CD4-positive, CD25-positive, alpha-beta regulatory T cell (primary cell): Measurements from ENCODE around the gene TMEM240. TPM values are rescaled to one million over a fixed set of nuclear protein-coding genes. Genes with fewer than 3 reads are reported as not detected.
A peak's percentile ranks its signal among the peaks of the same experiment; 100 is the strongest.

Source experiments
- ATAC-seq, 2 donors: fragments of 150-1000 bp; cut with Tn5 transposase; one replicate each; pipeline ENCODE4 v1.10.0; 2021; ENCODE audit warnings: low read depth in 2 of 2, moderate number of reproducible peaks in 2 of 2, moderate library complexity in 1 of 2
- DNase-seq, 3 donors: peaks; one replicate each; pipeline versions ENCODE4 v3.0.0 to v3.0.0-alpha.2; 2012 to 2022; ENCODE audit warnings: mixed read lengths in 1 of 3
- H3K27ac ChIP-seq: one replicate; pipeline ENCODE4 v1.7.0; 2013; ENCODE audit warnings: mild to moderate bottlenecking, low read length; ENCODE audit not compliant: insufficient read depth, poor library complexity, severe bottlenecking
- H3K27me3 ChIP-seq: one replicate; pipeline ENCODE4 v1.7.0; 2013; ENCODE audit warnings: low read length; ENCODE audit not compliant: control insufficient read depth, insufficient read depth
- H3K36me3 ChIP-seq: one replicate; pipeline ENCODE4 v1.7.0; 2013; ENCODE audit warnings: mild to moderate bottlenecking, low read length, moderate library complexity; ENCODE audit not compliant: control insufficient read depth, insufficient read depth
- H3K4me1 ChIP-seq: 2 replicates; pipeline ENCODE4 v1.7.0; 2013; ENCODE audit warnings: mild to moderate bottlenecking, low read length; ENCODE audit not compliant: insufficient read depth, control insufficient read depth, poor library complexity, severe bottlenecking
- H3K4me3 ChIP-seq: one replicate; pipeline ENCODE4 v1.7.0; 2013; ENCODE audit warnings: low read depth, mild to moderate bottlenecking, low read length, moderate library complexity
- H3K9me3 ChIP-seq, 2 experiments: 1 replicate in 1 of 2; 2 replicates in 1 of 2; pipeline ENCODE4 v1.7.0; 2013; ENCODE audit warnings: low read length in 2 of 2, mild to moderate bottlenecking in 1 of 2, moderate library complexity in 1 of 2; ENCODE audit not compliant: control insufficient read depth in 2 of 2
- H3K27ac Mint-ChIP-seq, 3 donors: one replicate each; pipeline ENCODE4 v1.8.0; 2020 to 2022; ENCODE audit warnings: mild to moderate bottlenecking in 3 of 3, mixed read lengths in 3 of 3, moderate library complexity in 2 of 3
- H3K27me3 Mint-ChIP-seq: one replicate; pipeline ENCODE4 v1.8.0; 2022; ENCODE audit warnings: mild to moderate bottlenecking, mixed read lengths
- H3K36me3 Mint-ChIP-seq: one replicate; pipeline ENCODE4 v1.8.0; 2020; ENCODE audit warnings: mixed read lengths
- H3K4me1 Mint-ChIP-seq, 4 donors: one replicate each; pipeline ENCODE4 v1.8.0; 2020 to 2022; ENCODE audit warnings: mixed read lengths in 4 of 4, mild to moderate bottlenecking in 1 of 4
- H3K4me3 Mint-ChIP-seq, 4 donors: one replicate each; pipeline ENCODE4 v1.8.0; 2020 to 2022; ENCODE audit warnings: mild to moderate bottlenecking in 4 of 4, mixed read lengths in 4 of 4, moderate library complexity in 3 of 4
- H3K9me3 Mint-ChIP-seq, 7 donors: one replicate each; pipeline ENCODE4 v1.8.0; 2020 to 2022; ENCODE audit warnings: mixed read lengths in 7 of 7, mild to moderate bottlenecking in 3 of 7, moderate library complexity in 2 of 7
- polyA plus RNA-seq, 4 donors: library from polyadenylated mRNA; unstranded; fragments of 300-500 nt; fragmentation: Illumina TruSeq; gene quantifications; one replicate each; pipeline ENCODE4 v1.2.3, GENCODE V29; 2021
- total RNA-seq: library from RNA; stranded (reverse); gene quantifications from one replicate; pipeline ENCODE4 v1.2.3, GENCODE V29; 2022

The TMEM240 gene
- total and polyA plus RNA-seq, 5 donors from 2014 or later = not detected

DNA sequence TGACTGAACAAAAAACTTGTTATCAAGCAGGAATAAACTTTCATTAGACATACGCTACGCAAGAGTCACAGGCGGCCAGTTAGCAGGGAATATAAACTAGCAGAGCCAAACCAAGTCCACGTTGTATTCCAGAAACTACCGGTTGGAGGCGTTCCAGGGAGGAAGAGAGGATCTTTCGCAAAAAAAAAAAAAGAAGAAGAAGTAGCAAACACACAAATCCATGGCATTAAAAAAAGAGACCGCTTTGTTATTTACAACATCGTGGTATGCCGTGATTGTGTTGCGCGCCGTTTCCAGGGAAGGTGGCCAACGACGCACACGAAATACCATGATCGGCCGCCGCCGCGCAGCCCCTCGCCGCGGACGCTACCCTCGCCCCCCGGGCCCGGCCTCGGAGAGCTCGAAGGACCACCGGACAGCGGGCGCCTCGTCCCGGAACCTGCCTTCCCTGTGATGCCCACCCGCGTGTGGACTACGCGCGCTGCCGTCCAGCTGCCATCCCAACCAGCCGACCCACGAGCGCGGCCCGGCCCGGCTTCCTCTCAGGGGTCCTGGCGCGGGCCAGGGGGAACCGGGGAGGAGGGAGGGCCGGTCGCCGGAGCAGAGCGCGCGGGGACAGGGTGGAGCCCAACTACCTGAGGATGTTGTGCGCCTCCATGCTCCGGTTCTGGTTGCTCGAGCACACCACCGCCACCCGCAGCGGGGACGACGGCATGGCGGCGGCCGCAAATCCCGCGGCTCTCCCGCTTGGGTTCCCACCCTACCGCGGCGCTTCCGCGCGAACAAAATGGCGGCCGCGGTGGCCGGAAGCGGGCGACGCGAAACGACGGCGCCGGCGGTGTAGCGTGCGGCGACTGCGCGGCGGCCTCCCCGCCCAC, 33.7 kb upstream of the TMEM240 start:
- H3K4me1 ChIP-seq = peaks cover 37% of the 10 kb centered on the region
- peak in 2 of 3 donors; percentile 72 to 85 for DNase-seq
- peak; percentile 75 to 80 for ATAC-seq
- H3K9me3 ChIP-seq = no peaks in the 10 kb centered on the region
- H3K4me3 Mint-ChIP-seq = peak overlapping the region; percentile 94 to 98 (median 96)
- peak overlapping the region; percentile 96 for H3K4me3 ChIP-seq
- H3K9me3 Mint-ChIP-seq = peaks cover 0 to 3% (median 0%) of the 10 kb centered on the region in 7 donors
- peaks cover 11 to 46% (median 26%) of the 10 kb centered on the region in 4 donors for H3K4me1 Mint-ChIP-seq
- H3K27ac ChIP-seq = peak overlapping the region; percentile 96
- H3K27ac Mint-ChIP-seq = peak overlapping the region; percentile 98 to 99 (median 99)
- peaks cover 7% of the 10 kb centered on the region for H3K36me3 ChIP-seq
- peaks cover 13% of the 10 kb centered on the region for H3K27me3 Mint-ChIP-seq
- peaks cover 10% of the 10 kb centered on the region for H3K36me3 Mint-ChIP-seq
- no peaks in the 10 kb centered on the region for H3K27me3 ChIP-seq

DNA sequence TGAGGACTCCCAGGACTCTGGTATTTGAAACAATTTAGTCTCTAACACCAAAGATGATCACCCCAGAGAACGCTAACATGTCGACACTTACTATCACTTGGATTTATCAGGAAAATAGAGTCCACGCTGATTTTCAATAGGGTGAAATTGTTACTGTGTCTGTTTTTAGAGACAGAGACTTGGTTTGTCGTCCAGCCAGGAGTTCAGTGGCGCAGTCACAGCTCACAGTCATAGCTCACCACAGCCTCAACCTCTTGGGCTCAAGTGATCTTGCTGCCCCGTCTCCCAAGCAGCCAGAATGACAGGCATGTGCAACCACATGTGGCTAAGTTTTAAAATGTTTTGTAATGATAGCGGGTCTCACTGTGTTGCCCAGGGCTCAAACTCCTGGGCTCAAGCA, 28.9 kb upstream of the TMEM240 start:
- Histone ChIP-seq H3K9me3 (no peaks in the 10 kb centered on the region), H3K36me3 (peaks cover 25% of the 10 kb centered on the region), H3K4me3 (no peak overlapping the region), H3K4me1 (peaks cover 41% of the 10 kb centered on the region), H3K27me3 (no peaks in the 10 kb centered on the region), H3K27ac (no peak overlapping the region)
- Mint-ChIP-seq H3K4me3 (peak overlapping the region; percentile 15 to 82 (median 51)), H3K4me1 (peaks cover 19 to 66% (median 32%) of the 10 kb centered on the region in 4 donors), H3K27ac (peak overlapping the region in 2 of 3 donors; percentile 26 to 44), H3K9me3 (peaks cover 0 to 3% (median 0%) of the 10 kb centered on the region in 7 donors), H3K36me3 (peaks cover 21% of the 10 kb centered on the region), H3K27me3 (no peaks in the 10 kb centered on the region)
- no peak for ATAC-seq
- no peak for DNase-seq

DNA sequence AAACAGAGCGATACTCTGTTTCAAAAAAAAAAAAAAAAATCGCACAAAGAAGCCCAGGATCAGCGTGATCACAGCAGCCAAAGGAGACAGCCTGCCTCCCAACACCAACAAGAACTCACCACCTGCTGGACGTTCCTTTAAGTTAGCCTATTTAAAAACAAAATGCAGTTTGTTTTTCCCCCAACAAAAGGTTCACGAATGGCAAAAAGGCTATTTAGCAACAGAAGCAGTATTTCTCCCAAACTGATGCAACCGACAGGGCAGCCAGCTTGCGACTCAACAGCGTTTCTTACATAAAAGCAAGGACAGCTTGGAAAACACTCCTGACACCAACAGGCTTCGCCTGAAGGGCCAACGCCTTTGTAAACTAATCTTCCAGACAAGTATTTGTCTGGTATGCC, 27.5 kb upstream of the TMEM240 start:
- no peak overlapping the region for H3K4me3 Mint-ChIP-seq
- H3K27ac Mint-ChIP-seq = no peak overlapping the region
- H3K36me3 Mint-ChIP-seq = peaks cover 29% of the 10 kb centered on the region

DNA sequence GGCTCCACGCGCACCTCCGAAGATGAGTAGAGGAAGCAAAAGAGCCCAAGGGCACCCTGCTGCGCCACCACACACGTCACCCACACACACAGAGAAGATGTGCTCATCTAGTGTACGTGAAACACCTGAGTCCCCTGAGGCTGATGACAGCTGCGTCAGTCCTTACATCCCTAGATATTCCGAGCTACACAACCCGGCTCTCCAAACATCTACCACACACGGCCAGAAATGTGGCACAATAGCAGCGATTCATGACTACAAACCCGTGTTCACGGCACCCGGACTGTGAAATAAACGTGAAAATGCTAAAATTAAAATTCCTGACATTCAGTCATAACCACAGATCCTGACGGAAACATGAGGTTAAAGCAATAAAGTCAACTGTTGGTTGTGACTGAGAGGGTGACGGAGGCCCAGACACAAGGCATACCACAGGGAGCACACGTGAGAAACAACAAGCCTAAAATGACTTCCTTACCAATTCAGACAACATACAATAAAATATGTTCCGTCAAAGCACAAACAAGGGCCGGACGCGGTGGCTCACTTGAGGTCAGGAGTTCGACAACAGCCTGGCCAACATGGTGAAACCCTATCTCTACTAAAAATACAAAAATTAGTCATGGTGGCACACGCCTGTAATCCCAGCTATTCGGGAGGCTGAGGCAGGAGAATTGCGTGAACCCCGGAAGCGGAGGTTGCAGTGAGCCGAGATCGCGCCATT, 26.9 kb upstream of the TMEM240 start:
- ATAC-seq (no peak), DNase-seq (no peak)
- Histone ChIP-seq H3K4me1 (peaks cover 24% of the 10 kb centered on the region), H3K27me3 (no peaks in the 10 kb centered on the region), H3K4me3 (no peak overlapping the region), H3K36me3 (peaks cover 45% of the 10 kb centered on the region), H3K27ac (no peak overlapping the region), H3K9me3 (no peaks in the 10 kb centered on the region)
- Mint-ChIP-seq H3K9me3 (no peaks in the 10 kb centered on the region), H3K27ac (peak overlapping the region in 1 of 3 donors; percentile 42), H3K4me3 (peak overlapping the region; percentile 28 to 73 (median 50)), H3K36me3 (peaks cover 29% of the 10 kb centered on the region), H3K27me3 (no peaks in the 10 kb centered on the region), H3K4me1 (peaks cover 14 to 60% (median 32%) of the 10 kb centered on the region in 4 donors)

More for the DNA sequence above, 27.5 kb upstream of the TMEM240 start:
- Histone ChIP-seq H3K27me3 (no peaks in the 10 kb centered on the region), H3K4me1 (peaks cover 30% of the 10 kb centered on the region), H3K9me3 (no peaks in the 10 kb centered on the region), H3K27ac (no peak overlapping the region), H3K4me3 (no peak overlapping the region), H3K36me3 (peaks cover 39% of the 10 kb centered on the region)
- no peaks in the 10 kb centered on the region for H3K27me3 Mint-ChIP-seq
- H3K4me1 Mint-ChIP-seq = peaks cover 14 to 63% (median 32%) of the 10 kb centered on the region in 4 donors
- H3K9me3 Mint-ChIP-seq = no peaks in the 10 kb centered on the region
- ATAC-seq (no peak), DNase-seq (no peak)

DNA sequence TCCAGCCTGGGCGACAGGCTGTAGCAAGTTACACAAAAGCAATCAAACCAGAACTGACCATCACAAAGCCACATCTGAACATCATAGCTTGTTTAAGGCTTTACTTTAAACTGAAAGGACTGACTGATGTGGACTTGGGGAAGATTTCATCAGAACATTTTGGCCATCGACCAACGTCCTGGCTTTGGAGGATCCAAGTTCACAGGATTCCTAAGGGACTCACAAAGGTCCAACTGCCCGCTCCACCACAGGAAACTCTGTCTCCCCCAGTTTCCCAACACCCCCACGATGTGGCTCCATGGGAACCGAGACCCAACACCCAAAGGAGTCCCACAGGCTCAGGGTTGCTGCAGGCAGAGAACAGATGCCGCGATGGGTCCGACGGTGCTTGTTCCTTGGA, 24.9 kb upstream of the TMEM240 start:
- Mint-ChIP-seq H3K36me3 (peaks cover 33% of the 10 kb centered on the region), H3K27ac (no peak overlapping the region), H3K4me1 (peaks cover 9 to 50% (median 30%) of the 10 kb centered on the region in 4 donors), H3K4me3 (no peak overlapping the region), H3K9me3 (no peaks in the 10 kb centered on the region), H3K27me3 (no peaks in the 10 kb centered on the region)
- DNase-seq (no peak), ATAC-seq (no peak)
- Histone ChIP-seq H3K9me3 (no peaks in the 10 kb centered on the region), H3K4me3 (no peak overlapping the region), H3K4me1 (peaks cover 17% of the 10 kb centered on the region), H3K27me3 (no peaks in the 10 kb centered on the region), H3K27ac (no peak overlapping the region), H3K36me3 (peaks cover 57% of the 10 kb centered on the region)

DNA sequence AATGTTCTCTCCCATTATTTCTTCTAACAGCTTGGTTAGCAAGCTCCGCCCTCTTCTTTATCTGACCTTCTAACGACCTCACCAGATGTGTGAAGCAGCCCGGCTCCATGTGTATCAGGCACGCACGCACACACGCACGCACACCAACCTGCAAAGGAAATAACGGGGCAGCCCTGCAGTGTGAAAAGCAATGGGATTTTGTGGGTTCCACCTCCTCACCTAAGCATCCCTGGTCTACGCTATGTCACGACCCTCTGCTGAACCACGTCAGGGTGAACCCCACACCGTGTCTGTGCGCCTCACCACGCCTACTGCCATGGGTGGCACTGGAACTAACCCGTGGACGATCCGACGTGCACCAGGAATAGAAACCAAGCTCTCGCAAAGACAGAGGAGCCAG, 23.8 kb upstream of the TMEM240 start:
- no peaks in the 10 kb centered on the region for H3K9me3 Mint-ChIP-seq

DNA sequence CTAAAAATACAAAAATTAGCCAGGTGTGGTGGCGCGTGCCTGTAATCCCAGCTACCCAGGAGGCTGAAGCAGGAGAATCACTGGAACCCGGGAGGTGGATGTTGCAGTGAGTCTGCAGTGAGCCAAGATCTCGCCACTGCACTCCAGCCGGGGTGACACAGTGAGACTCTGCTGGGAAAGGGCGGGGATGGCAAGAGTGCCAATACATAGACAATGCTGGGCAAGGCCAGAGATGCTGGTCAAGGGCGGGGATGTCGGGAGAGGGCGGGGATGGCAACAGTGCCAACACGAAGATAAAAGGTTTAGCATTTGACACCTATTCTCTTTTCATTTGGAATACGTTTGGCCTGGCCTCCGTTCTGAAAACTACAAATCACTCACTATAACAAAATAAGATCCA, 23.3 kb upstream of the TMEM240 start:
- no peak overlapping the region for H3K4me3 ChIP-seq
- ATAC-seq = no peak
- Mint-ChIP-seq H3K36me3 (peaks cover 27% of the 10 kb centered on the region), H3K4me1 (peaks cover 4 to 41% (median 22%) of the 10 kb centered on the region in 4 donors), H3K9me3 (no peaks in the 10 kb centered on the region), H3K27ac (peak overlapping the region in 1 of 3 donors; percentile 63), H3K27me3 (no peaks in the 10 kb centered on the region), H3K4me3 (no peak overlapping the region)
- peaks cover 10% of the 10 kb centered on the region for H3K4me1 ChIP-seq
- peaks cover 51% of the 10 kb centered on the region for H3K36me3 ChIP-seq
- H3K27me3 ChIP-seq = no peaks in the 10 kb centered on the region
- H3K9me3 ChIP-seq = no peaks in the 10 kb centered on the region
- DNase-seq = no peak
- no peak overlapping the region for H3K27ac ChIP-seq

More for the DNA sequence above, 23.8 kb upstream of the TMEM240 start:
- Histone ChIP-seq H3K4me3 (no peak overlapping the region), H3K27ac (no peak overlapping the region), H3K36me3 (peaks cover 53% of the 10 kb centered on the region), H3K9me3 (no peaks in the 10 kb centered on the region), H3K4me1 (peaks cover 10% of the 10 kb centered on the region), H3K27me3 (no peaks in the 10 kb centered on the region)
- no peaks in the 10 kb centered on the region for H3K27me3 Mint-ChIP-seq
- no peak overlapping the region for H3K27ac Mint-ChIP-seq
- DNase-seq (no peak), ATAC-seq (no peak)
- H3K36me3 Mint-ChIP-seq = peaks cover 27% of the 10 kb centered on the region
- peaks cover 4 to 39% (median 22%) of the 10 kb centered on the region in 4 donors for H3K4me1 Mint-ChIP-seq
- no peak overlapping the region for H3K4me3 Mint-ChIP-seq
